ENCODE results near the gene DGKB.

DGKB gene

DNA sequence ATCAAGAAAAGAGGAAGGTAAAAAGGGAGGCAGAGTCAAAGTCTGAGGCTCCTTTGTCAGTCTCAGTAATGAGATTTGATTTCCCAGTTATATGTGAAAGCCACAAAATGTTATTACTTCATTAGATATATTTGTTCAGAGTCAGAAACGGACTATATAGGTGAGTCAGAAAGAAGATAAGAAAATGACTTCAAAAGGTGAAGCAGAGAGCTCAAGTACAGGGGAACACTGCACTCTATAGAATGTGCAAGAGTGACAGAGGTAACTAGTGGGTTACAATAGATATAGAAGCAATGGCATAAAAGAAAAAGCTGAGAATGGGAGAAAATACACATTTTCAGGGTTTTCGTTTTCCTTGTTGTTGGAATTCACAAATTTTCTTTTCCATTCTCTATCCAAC is 43.3 kb downstream of the DGKB start:
- DNase-seq, result no peak

DNA sequence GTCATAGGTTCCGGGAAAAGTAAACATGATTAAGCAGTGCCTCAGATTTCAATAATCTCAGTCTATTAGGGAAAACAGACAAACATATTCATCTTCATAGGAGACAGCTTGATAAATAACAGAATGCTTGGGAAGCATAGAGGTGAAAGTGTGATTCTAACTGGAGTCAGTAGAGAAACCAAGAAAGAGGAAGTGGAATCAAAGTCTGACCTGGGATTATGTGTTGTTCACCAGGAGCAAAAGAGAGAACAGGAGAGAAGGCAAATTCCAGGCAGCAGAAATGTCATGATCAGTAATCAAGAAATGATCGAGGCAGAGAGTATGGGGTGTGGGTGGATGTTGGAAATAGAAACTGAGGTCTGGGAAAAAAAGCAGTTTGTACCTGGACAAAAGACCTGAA is 43.7 kb downstream of the DGKB start:
- DNase-seq, result no peak

DNA sequence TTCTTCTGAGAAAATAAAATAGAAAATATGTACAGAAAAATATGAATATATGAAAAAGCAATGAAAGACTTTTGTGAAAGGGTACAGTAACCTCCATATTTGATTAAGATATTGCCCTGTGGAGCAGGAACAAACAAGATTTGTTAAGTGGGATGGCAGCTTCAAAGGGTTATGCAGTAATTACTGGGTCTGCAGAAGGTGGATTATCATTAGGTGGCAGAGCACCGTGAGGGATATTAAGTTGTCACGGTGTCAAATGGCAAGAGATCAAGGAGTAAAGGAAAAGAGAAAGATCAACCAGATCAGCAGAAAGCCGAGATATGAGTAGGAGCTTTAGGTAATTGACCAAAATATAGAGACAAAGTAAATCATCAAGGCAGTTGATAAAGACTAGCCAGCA is 44.1 kb downstream of the DGKB start:
- DNase-seq, result no peak

DNA sequence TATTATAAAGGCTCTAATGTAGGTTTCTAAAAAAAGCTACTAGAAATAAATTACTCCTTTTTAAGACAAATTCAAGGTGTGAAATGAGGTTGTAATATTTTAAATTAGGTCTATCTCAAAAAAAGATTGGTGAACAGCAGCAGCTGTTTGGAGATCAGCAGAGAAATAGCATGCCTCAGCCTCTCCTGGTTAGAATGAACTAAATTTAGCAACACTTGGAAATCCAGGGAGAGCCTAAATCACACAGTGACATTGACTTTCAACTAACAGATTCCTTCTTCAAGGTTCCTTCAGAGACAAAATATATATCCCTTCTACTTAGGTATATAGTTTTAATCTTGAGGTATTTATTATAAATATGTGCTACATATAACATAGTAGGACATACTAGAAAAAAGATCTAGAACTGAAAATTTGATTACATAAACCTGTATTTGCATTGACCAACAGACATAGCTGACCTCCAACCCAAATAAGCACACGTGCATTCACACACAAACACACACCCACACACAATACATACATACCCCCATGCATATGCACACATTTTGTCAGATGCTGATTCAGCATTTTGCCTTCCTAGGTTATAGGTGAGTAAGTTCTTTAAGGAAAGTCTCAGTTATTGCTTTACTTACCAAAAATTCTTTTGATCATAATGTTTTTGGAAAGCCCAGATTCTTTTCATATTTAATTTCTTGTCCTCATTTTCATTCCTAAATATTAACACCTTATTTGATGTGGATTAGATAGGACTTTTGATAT is 47.3 kb downstream of the DGKB start:
- no peak for DNase-seq

DNA sequence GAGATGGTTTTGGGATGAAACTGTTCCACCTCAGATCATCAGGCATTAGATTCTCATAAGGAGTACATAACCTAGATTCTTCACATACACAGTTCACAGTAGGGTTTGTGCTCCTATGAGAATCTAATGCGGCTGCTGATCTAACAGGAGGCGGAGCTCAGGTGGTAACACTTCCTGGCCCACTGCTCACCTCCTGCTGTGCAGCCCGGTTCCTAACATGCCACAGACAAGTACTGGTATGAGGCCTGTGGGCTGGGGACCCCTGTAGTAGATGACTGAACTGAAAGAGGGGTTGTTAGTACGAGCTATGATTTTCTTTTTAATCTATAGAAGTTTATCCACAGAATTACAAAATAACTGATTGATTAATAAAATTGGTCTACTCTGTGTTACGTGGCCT is 48.1 kb downstream of the DGKB start:
- no peak for DNase-seq

DNA sequence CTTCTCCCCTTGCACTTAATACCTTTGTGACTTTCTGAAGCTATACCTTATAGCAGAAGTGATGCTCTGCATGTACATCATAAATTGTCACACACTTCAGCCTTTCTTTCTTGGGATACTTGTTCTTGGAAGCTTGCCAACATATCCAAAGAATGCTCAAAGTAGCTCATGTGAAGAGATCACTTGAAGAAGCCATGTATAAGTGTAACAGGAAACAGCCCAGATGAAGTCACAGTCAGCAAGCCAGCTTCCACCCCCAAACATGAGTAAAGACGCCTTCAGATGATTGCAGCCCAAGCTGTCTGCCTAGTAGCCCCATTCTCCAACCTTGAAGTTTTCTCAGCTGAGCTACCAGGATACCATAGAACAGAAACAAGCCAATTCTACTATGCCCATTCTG is 50.9 kb downstream of the DGKB start:
- DNase-seq, result no peak

DNA sequence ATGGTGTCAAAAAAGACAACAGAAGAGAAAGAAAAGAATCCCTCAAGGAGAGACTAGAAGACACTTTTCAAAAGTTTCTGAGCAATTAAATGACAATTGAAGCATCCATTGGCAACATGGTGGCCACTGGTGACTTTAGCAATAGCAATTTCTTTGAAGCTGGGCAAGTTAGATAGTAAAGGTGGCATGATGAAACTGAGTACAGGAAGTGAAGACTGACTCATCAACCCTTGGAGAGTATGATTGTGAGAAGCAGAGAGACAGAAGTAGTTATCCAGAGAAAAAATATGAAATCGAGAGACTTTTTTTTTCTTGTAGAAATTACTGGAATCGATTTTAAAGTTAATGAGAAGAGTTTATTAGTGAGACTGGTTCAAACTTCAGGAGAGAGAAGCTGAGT is 52.5 kb downstream of the DGKB start:
- DNase-seq, result no peak

DNA sequence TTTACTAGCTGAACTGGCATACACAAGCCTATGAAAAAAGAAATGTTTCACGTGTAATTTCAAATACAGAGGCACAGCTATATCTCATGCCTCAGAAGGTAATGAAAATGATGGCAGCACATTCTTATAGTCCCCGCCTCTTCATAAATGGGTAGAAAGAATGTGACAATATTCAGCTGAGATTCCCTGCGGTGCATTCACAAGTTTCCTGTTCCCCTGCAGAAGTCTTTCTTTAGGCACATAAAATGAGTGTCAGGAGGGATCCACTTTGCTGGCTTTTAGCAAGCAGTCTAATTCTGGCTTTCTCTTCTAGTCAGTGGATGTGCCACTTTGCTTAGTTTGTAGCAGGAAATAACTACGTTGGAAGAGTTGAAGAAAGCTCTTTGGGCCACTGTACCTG is 56.1 kb downstream of the DGKB start:
- no peak for DNase-seq

DNA sequence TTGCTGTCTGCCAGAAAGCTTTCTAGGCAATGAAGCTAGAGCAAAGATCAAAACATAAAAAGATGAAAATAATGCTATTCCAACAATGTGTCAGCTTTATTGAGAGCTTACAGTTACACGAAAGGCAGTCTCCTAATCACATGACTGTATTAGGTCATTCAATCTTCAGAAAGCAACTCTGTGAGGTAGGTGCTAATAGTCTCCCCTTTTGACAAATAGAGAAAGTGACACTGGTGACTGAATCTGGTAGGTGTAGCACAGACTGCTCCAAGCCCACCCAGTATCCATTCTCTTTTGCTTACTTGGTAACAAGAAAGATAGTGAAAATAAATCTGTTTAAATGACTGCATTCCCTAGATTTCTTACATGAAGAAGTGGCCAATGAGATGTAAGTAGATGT is 58.8 kb downstream of the DGKB start:
- DNase-seq, result no peak

DNA sequence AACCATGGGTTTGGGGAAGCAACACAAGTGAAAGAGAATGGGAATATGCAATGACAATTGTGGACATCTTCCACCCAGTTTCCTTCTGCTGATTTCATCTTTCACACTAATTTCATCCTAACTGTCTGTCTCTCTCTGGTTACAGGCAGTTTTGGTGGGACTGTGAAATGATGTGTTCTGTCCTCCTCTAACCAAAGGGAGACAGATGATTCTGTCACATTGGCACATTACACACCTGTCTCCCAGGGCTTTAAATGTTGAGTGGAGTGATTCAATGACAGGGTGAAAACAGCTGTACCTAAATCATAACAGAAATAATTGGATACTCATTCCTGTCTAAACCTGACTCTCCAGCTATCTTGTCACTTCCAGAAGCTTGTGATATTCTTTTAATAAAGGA is 60.0 kb downstream of the DGKB start:
- DNase-seq, result no peak

DNA sequence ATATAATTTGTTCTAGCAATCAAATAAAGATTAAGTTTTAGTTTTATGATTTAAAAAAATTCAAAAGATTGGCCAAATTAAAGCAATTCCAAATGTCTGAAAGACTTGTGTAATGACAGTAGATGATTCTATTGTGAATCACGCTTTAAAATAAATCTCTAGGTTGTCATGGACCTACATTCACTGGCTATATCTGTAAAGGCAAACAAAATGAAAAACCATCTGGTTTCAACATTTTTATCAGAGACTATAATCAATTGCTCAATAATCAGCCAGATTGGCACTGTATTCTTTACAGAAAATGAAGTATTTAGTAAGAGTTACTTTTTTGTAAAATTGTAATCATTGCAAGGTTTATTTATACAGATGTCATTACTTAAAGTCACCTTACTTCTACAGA is 60.7 kb downstream of the DGKB start:
- no peak for DNase-seq

DNA sequence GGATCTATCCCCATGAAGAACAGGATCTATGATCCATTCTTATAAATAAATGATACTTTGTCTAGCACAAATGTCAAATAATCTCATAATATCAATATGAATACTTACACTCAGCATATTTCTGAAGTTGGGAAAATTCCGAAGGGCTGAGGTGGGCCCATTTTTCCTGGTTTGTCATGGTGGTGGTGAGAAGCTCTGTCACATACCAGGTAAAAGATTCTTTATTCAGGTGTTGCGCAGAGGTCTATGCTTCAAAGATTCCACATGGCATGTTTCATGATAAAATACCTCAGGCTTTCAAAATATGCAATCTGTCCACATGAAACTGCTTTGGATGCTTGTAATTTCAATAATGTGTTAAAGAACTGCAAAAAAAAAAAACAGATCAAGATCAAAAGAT is 61.5 kb downstream of the DGKB start:
- no peak for DNase-seq

DNA sequence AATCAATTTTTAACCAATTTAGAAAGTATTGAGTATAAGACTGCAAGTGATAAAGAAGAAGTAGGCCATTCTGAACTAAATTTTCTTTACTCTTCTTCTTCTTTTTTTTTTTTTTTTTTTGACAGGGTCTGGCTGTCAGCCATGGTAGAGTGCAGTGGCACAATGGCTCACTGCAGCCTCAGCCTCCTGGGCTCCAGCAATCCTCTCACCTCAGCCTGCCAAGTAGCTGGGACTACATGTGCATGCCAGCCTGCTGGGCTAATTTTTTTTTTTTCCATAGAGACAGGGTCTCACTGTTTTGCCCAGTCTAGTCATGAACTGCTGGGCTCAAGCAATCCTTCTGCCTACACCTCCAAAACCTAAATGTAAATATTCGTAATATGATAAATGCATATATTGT is 63.2 kb downstream of the DGKB start:
- DNase-seq, result no peak

DNA sequence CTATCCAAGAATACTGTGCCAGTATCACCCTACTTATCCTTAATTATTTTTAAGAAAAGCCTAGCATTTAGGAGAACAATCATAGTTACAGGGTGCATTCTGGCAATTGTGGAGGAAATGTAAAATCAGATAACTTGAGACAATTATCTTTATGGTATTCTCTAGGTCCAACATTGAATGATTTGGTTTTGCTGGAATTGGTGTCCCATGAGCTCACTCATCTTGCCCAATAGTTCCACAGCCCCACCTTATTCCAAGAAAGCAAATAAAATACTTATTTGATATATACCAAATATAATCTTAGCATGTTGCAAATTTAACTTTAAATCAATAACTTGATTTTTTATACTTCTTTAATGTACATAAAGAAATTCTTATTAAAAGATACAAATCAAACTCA is 65.3 kb downstream of the DGKB start:
- DNase-seq, result no peak

DNA sequence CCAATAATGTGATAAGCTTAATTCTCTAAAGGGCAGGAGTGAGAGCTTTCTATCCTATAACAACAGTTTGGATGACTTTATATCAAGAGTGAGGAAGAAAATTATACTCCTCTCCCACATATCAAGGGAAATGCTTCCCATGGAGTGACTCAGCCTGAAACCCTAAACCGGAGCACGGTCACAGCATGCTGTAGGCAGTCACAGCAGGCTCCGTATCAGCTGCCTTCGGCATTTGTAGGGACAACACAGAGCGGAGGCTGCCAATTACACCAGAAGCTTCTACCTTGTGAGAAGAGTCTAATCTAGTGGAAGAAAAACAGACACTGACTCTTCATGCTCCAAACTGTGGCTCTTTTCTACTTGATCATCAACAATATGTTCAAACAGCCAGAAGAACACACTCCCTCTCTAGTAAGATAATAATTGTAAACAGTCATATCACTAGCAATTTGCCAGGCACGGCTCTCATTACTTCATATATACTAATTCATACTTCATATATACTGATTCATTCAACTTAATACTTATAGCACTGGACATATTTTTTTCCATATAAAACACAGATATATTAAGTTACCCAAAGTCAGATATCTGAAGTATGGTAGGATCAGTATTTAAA is 65.9 kb downstream of the DGKB start:
- peak; percentile 22 for DNase-seq

DNA sequence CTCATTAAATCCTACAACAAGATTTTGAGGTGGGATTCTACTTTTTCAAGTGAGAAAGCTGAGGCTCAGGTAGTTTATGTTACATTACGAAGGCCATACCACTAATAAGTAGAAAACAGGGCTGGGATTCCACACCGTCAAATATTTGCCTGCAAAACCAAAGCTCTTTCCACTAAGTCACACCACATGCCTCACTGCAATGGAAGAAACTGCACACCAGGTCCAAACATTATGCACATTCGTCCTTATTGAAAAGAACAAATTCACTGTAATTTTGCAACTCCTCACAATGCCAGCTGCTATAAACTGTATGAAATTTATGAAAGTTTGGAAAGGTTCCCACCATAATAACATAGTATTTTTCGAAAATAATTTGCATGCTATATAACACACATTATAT is 66.5 kb downstream of the DGKB start:
- DNase-seq, result no peak

DNA sequence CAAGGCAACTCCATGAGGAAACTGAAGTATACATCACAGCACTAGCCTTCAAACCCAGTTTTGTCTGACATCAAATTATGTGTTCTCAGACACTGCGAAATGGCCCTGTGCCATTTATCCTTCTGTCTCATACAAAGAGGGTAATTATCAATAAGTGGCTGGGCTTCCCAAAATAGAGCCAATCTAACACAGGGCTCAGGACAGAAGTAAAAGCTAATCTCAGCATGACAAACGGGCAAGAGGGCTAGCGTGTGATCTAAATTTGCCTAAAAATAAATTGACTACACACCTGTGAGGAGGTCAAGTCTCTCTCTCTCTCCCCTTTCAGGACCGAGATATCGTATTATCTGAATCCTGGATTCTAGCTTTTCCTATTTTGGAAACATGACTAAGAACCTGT is 67.2 kb downstream of the DGKB start:
- DNase-seq, result no peak

DNA sequence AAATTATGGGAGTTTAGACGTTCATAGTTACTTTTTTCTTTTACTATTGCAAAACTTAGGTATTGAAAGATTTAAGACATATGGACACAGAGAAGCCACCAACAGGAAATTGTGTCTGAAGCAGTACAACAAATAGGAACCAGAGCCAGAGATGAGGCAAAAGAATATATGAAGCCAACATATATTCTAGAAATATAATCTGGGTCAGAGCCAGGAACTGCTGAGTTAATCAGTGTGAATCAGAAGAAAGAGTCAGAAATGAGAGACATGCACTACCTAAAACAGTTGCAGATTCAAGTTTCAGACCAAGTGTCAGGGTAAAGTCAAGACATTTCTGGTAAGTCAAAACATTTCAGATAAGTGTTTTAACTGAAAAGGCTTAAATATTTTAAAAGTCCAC is 67.7 kb downstream of the DGKB start:
- DNase-seq, result no peak

DNA sequence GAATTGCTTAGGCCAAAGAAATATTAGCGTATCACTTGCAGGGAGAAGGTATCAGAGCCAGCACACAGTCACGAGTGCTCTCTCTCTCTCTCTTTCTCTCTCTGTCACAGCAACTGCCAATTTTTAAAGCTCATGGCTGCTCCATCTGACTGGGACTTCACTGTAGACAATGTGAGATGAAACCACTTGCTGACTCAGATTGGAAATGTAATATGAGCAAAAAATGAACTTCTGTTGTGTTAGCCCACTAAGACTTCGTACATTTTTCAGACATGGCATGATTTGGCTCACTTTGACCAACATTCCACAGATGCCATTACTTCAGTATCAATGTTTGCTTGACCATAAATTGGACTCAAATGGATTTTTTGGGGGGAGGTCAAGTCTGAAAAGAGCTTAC is 68.1 kb downstream of the DGKB start:
- no peak for DNase-seq

DNA sequence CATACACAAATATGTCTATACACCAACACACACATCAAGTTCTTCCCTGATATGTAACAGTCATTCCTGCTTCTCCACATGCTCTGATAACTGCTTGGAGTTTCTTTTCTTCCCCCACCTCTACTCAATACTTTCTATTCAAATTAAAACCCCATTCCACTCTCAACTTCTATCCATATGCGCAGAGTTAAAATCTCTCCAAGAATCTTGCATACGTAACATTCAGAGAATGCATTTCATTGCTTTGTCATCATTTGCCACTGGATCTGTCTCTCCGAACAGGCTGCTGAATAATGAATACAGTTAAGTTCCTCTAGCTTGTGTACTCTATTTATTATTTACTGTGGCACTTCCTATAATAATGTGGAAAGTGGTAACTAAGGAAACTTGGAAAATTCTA is 68.8 kb downstream of the DGKB start:
- no peak for DNase-seq

DNA sequence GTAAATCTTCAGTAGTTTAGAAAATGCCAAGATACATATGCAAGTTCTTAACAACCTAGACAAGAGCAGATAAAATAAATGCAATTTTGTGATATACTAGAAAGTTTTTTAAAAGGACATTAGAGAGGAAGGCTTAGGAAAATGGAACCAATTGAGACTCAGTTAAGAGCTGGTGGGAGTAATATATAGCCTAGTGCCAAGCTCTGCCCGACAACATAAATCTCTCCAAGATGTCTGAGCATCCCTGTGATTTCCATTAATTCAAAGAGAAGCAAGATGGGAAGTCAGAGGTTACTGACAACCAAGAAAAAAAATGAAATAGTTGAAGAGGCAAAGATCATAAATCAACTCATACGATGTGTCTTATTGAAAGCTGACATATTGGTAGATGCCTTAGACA is 74.5 kb downstream of the DGKB start:
- no peak for DNase-seq

DNA sequence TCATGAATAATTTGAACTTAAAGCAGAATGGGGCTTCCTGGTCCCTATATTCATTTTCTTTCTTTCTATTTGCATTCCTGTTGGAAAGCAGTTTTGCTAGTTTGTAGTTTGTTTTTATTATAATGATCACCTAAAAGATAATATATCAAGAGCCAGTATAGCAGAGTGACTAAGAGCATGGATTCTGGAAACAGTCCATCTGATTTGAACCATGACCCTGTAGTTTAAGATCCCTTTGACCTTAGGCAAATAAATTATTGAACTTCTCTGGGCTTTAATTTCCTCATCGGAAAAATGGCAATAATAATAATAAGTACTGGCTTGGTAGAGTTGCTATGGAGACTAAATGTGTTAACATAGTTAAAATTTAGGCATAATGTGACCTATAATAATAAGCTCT is 76.1 kb downstream of the DGKB start:
- DNase-seq, result no peak

DNA sequence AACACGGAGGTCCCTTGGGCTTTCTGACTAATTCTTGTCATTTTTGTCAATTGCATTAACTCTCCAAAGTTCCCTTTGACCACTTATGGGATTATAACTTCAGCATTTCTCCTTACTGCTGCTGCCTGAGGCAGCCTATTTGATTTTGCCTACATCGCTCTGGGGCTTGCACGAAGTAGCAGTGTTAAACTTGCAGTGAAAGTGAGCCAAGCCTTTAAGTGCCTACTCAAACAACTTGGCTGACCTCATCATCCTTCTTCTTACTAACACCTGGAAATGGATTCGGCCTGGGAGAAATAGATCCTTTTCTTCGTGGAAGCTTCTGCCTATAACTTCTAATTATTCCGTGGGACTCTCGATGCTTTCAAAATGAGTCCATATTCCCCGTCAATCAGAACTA is 76.6 kb downstream of the DGKB start:
- no peak for DNase-seq

DNA sequence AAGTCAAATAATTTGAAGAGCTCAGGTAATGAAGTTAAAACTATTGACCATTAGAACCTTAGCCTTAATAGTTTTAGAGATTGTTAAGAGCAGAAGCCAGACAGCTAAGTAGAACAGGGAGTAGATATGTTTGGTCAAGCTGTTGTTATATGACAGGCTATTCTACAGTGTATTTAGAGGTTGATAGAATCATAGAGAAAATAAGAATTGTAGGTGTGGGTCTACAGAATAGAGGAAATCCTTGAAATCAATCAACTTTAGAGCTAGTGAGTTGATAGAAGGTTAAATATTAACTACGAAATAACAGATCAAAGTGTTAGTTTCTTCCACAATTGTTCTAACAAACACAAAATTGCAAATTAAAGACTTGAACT is 80.1 kb downstream of the DGKB start:
- no peak for DNase-seq
